ENCODE measurements around the gene NBPF26.
"Not testable (repeated sequence)": the region's sequence is repeated elsewhere in the genome, so short reads cannot be mapped to it uniquely, and the experiment has no call there.

The NBPF26 gene

GRCh38 chr1:120723715-120724402 is at the start of gene NBPF26:
TSS of gene NBPF26 (plus strand) at chr1:120723945.
- H3K4me3 ChIP-seq (ENCODE audit: low read depth, low read length), result peak within 1 kb of the TSS; percentile 68
- peak; percentile 85 for DNase-seq (ENCODE audit: low read depth)

DNA sequence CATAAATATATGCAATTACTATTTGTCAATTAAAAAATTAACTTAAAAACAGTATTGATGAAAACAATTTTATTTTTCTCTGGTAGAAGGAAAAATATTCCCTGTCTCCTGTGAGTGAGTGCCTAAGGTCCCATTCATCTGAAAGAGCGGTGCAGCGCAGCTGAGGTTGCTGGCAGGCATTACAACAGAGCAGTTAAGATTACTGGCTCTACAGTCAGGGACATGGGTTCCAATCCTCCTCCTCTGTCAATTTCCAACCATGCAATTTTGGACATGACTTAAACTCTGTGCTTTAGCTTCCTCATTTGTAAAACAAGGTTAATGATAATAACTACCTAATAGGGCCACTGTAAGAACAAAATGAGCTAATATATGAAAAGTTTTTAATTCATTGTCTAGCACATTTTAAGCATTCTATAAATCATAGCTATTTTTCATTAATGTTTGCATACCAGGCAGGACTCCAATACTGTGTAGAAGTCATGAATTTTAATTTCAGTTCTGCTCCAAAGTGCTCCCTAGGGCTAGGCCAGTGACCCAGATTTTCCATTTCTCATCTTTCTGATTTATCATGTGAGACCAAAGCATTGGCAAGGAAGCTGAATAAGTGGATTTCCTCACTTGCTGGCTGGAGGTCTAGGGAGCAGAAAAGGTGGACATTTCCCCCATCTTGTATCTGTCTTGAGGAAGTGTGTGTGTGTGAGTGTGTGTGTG is 43.5 kb upstream of the NBPF26 start:
- H3K4me3 ChIP-seq (ENCODE audit: low read depth, low read length); DNase-seq (ENCODE audit: low read depth): not testable (repeated sequence)

DNA sequence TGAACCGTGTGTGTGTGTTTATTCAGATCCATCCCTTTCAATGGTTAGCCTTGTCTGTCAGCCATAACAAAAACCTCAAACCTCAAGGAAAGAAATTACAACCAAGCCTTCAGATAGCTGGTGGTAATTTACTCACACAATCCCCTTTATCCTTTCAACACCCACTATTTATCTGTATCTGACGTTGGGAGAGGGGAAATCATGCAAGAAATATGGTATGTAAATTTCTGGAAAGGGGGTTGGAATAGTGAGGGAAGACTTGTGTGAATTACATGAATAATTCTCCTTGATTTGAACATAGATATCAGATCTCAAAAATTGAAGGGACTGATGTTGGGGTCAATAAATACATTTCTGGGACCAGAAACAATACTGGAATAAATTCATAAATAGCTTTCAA is 42.8 kb upstream of the NBPF26 start:
- H3K4me3 ChIP-seq (ENCODE audit: low read depth, low read length); DNase-seq (ENCODE audit: low read depth): not testable (repeated sequence)

DNA sequence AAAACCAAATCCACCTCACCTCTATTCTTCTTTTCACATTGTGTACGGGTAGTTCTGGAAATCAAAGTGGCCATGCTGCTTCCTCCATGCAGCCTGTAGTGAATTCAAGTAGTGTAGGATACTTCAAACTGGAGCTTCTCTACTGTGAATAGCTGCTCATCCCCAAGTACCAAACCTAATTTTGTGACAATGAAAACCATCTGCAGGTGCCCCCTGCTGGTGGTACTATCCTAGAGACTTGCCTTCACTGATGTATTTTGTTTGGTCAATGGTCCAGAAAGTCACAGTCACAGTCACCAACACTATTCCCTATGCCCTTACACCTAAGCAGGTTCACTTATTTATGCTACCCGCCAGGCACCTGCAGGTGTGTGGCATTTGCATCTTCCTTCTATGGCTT is 39.3 kb upstream of the NBPF26 start:
- H3K4me3 ChIP-seq (ENCODE audit: low read depth, low read length); DNase-seq (ENCODE audit: low read depth): not testable (repeated sequence)

DNA sequence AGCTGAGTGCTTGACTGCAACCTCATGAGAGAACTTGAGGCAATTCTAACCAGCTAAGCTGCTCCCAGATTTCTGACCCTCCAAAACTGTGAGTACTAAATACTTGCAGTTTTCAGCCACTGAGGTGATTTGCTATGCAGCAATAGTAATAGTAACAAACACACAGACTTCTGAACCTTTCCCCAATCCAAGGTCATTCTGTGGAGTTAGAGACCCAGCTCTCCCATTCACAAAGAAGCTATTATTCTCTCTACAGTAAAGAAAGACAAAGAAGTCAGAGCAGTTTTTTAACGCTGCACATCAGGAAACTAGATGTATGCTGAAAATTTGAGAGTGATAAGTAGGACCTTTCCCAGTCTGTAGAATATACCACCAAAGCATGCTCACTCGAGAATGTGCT is 38.1 kb upstream of the NBPF26 start:
- H3K4me3 ChIP-seq (ENCODE audit: low read depth, low read length); DNase-seq (ENCODE audit: low read depth): not testable (repeated sequence)

GRCh38 chr1:120687250-120687649 is 36.5 kb upstream of the NBPF26 start:
- DNase-seq (ENCODE audit: low read depth), result not testable (repeated sequence)

DNA sequence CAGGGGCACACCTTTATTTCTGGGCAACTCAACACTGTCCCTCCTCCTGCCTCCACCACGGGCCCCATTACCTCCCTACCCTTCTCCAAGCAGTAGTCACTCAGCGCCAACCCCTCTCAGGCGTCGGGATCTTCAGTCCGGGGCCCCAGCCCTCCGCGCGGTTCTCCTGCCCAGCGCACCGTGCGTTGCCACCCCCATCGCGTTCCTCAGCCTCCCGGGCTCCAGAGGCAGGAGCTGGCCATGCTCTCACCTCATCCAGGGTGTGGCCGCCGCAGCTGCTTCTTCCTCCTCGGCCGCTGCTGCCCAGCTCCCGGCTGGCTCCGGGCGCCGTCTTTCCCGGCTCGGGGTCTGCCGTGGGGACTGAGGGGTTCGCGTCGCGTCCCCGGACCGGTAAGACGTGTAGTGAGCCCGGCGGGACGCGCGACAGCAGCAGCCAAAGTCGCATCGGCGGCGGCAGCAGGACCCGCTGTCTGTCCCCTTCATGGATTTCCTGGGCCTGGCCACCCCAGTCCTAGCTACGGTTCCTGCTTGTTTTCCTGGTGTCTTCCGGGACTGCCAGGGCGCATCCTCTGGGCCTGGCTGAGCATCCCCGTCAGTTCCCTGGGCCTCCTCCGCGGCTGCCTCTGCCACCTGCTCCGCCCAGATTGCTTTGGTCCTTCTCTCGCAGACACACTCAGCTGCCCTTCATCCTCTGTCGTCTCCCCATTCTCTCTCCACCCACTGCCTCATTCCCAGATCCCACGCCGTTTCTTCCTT is 22.8 kb upstream of the NBPF26 start:
- not testable (repeated sequence) for DNase-seq (ENCODE audit: low read depth)
- H3K4me3 ChIP-seq (ENCODE audit: low read depth, low read length), result peak overlapping the region; percentile 39

More at GRCh38 chr1:120687250-120687649, 36.5 kb upstream of the NBPF26 start:
- H3K4me3 ChIP-seq (ENCODE audit: low read depth, low read length), result not testable (repeated sequence)

DNA sequence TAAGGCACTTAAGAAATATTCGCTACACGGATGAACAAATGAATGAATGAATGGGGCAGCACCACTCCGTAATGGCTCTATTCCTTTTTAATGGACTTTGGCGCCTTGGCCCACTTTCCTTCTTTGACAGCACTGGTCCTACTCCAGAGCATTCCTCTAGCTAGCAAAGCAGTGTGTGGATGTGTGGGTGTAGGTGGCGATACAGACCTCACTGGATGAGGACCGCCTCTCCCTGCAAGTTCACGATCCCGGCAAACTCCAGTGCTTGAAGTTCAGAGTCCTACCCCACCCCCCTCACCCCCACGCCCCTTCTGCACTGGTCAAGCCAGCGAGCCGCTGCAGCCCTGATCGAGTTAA is 409 bp upstream of the NBPF26 start:
- H3K4me3 ChIP-seq (ENCODE audit: low read depth, low read length), result peak overlapping the region; percentile 68
- not testable (repeated sequence) for DNase-seq (ENCODE audit: low read depth)

DNA sequence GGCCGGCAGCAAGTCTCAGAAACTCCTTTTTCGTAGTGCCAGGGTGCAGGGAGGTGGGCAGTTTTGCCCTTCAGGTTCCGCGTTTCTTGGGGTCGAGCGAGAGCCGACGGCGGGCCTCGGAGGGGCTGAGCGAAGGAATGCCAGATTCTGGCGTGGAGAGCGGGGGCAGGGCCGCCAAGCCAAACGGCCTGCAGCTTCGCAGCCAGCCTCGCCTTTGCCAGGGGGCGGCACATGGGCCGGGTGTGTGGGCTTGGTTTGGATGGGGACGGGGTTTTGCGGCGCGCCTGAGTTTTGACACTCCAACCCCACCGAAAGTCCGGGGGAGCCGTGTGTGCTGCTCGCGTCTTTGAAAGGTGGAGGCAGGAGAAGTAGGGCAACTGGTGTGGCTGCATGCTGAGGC is 762 bp downstream of the NBPF26 start:
- DNase-seq (ENCODE audit: low read depth), result not testable (repeated sequence)
- peak overlapping the region; percentile 68 for H3K4me3 ChIP-seq (ENCODE audit: low read depth, low read length)

- not testable (repeated sequence) for H3K4me3 ChIP-seq (ENCODE audit: low read depth, low read length); DNase-seq (ENCODE audit: low read depth)
Measured at GRCh38 chr1:120728811-120729210, 5.1 kb downstream of the NBPF26 start.

DNA sequence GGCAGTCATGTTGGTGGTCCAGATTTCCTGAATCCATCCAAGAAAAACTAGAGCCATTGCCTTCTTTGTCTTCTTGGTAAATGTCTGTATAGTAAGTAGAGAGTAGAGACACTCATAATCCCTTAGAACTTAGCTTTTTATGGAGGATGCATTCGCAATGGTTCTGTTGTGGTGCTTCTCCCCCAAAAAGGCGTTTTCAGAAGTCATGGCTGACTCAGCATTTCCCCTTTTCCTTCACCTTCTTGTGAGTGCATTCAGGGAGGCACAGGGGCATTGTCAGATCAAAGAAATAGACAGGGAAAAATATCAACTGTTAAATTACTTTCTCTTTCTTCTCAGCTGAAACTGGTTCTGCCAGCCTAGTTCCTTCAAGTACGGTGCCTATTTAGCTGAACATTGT is 45.3 kb downstream of the NBPF26 start:
- not testable (repeated sequence) for DNase-seq (ENCODE audit: low read depth)

DNA sequence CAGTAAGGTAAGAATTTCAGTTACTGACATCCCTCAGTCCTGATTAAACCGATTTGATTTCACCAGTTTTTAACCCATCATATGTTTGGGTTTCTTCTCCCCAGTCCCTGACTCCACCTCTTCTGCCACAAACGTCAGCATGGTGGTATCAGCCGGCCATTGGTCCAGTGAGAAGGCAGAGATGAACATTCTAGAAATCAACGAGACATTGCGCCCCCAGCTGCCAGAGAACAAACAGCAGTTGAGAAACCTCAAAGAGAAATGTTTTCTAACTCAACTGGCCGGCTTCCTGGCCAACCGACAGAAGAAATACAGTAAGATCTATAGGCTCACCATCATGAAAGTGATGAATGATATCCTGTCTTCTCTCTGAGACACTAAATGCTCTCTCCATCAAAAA is 81.7 kb downstream of the NBPF26 start:
- TF ChIP-seq, protein P1, sequence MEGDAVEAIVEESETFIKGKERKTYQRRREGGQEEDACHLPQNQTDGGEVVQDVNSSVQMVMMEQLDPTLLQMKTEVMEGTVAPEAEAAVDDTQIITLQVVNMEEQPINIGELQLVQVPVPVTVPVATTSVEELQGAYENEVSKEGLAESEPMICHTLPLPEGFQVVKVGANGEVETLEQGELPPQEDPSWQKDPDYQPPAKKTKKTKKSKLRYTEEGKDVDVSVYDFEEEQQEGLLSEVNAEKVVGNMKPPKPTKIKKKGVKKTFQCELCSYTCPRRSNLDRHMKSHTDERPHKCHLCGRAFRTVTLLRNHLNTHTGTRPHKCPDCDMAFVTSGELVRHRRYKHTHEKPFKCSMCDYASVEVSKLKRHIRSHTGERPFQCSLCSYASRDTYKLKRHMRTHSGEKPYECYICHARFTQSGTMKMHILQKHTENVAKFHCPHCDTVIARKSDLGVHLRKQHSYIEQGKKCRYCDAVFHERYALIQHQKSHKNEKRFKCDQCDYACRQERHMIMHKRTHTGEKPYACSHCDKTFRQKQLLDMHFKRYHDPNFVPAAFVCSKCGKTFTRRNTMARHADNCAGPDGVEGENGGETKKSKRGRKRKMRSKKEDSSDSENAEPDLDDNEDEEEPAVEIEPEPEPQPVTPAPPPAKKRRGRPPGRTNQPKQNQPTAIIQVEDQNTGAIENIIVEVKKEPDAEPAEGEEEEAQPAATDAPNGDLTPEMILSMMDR (conservative IDR thresholded peaks at IDR 0.05; ENCODE audit: low read depth, low read length), result peak; percentile 37
- DNase-seq (ENCODE audit: low read depth), result peak; percentile 53
- not testable (repeated sequence) for H3K4me3 ChIP-seq (ENCODE audit: low read depth, low read length)

More for the DNA sequence above, 45.3 kb downstream of the NBPF26 start:
- not testable (repeated sequence) for H3K4me3 ChIP-seq (ENCODE audit: low read depth, low read length)

- H3K4me3 ChIP-seq (ENCODE audit: low read depth, low read length), result not testable (repeated sequence)
- TF ChIP-seq, protein P1 (conservative IDR thresholded peaks at IDR 0.05; ENCODE audit: low read depth, low read length), result peak; percentile 51
- DNase-seq (ENCODE audit: low read depth), result peak; percentile 66
Measured at GRCh38 chr1:120811822-120812221, 88.1 kb downstream of the NBPF26 start.

DNA sequence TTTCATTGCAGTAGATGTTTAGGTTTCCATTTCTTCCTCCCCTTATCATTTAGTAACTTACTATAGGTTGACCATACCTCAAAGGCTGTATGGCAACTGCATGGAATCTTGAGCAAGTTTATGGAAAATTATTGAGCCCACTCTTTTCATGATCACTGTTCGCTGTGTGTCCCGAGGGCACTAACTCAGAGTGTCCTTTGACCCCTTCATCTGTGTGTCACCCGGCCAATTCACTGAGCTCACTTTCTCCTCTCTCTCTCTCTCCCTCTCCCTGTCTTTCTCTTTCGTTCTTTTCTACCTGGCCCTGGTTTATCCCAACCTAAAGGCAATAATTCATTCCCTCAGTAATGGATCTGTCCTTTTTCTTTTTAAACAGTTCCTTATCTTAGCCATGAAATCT is 101.3 kb downstream of the NBPF26 start:
- DNase-seq (ENCODE audit: low read depth); H3K4me3 ChIP-seq (ENCODE audit: low read depth, low read length): not testable (repeated sequence)

- not testable (repeated sequence) for DNase-seq (ENCODE audit: low read depth); H3K4me3 ChIP-seq (ENCODE audit: low read depth, low read length)
Measured at GRCh38 chr1:120826623-120827022, 102.9 kb downstream of the NBPF26 start.
